CD4-positive, alpha-beta T cell treated with Interleukin-4 for 4 hours (primary cell): ENCODE results near the gene GPRC5C.
"Not testable (repeated sequence)": the region's sequence is repeated elsewhere in the genome, so short reads cannot be mapped to it uniquely, and the experiment has no call there.

Experiments
- DNase-seq: peaks from one replicate; pipeline ENCODE4 v3.0.0-alpha.2; 2020

The GPRC5C gene

GRCh38 chr17:74431568-74432423 is at the start of gene GPRC5C:
GPRC5C (plus strand) TSS chr17:74432088; CDS start chr17:74439777, 7,689 bp downstream.
- DNase-seq: peak; percentile 24

- no peak for DNase-seq
Measured at GRCh38 chr17:74383141-74383540, 48.7 kb upstream of the GPRC5C start.

GRCh38 chr17:74385201-74385600 is 46.7 kb upstream of the GPRC5C start:
- DNase-seq: no peak

- no peak for DNase-seq
Measured at GRCh38 chr17:74386386-74386785, 45.5 kb upstream of the GPRC5C start.

- no peak for DNase-seq
Measured at GRCh38 chr17:74387365-74388218, 44.3 kb upstream of the GPRC5C start.

- no peak for DNase-seq
Measured at GRCh38 chr17:74389084-74389753, 42.7 kb upstream of the GPRC5C start.

GRCh38 chr17:74389937-74390679 is 41.8 kb upstream of the GPRC5C start:
- no peak for DNase-seq

GRCh38 chr17:74390680-74391653 is 40.9 kb upstream of the GPRC5C start:
- DNase-seq: no peak

- DNase-seq: no peak
Measured at GRCh38 chr17:74391771-74392170, 40.1 kb upstream of the GPRC5C start.

- no peak for DNase-seq
Measured at GRCh38 chr17:74392848-74393247, 39.0 kb upstream of the GPRC5C start.

- DNase-seq: no peak
Measured at GRCh38 chr17:74393346-74393942, 38.4 kb upstream of the GPRC5C start.

- no peak for DNase-seq
Measured at GRCh38 chr17:74394275-74394950, 37.5 kb upstream of the GPRC5C start.

- no peak for DNase-seq
Measured at GRCh38 chr17:74394977-74395376, 36.9 kb upstream of the GPRC5C start.

GRCh38 chr17:74396567-74396966 is 35.3 kb upstream of the GPRC5C start:
- DNase-seq: no peak

GRCh38 chr17:74402048-74402447 is 29.8 kb upstream of the GPRC5C start:
- DNase-seq: no peak

- no peak for DNase-seq
Measured at GRCh38 chr17:74403512-74404137, 28.3 kb upstream of the GPRC5C start.

- no peak for DNase-seq
Measured at GRCh38 chr17:74404218-74404617, 27.7 kb upstream of the GPRC5C start.

- no peak for DNase-seq
Measured at GRCh38 chr17:74404789-74405188, 27.1 kb upstream of the GPRC5C start.

- DNase-seq: not testable (repeated sequence)
Measured at GRCh38 chr17:74405311-74405710, 26.6 kb upstream of the GPRC5C start.

GRCh38 chr17:74407384-74407783 is 24.5 kb upstream of the GPRC5C start:
- no peak for DNase-seq
